ENCODE measurements around the gene CCT4.
"Not testable (repeated sequence)": the region's sequence is repeated elsewhere in the genome, so short reads cannot be mapped to it uniquely, and the experiment has no call there.

Gene CCT4

GRCh38 chr2:61882850-61883249 is 5.6 kb downstream of the CCT4 start:
- in situ Hi-C loops (cut with MboI; ENCODE audit: low sequenced_read_pairs) = no loop called here

GRCh38 chr2:61879351-61879750 is 9.1 kb downstream of the CCT4 start:
- in situ Hi-C loops (cut with MboI; ENCODE audit: low sequenced_read_pairs) = not testable (repeated sequence)

- in situ Hi-C loops (cut with MboI; ENCODE audit: low sequenced_read_pairs) = no loop called here
These were observed 9.7 kb downstream of the CCT4 start for GRCh38 chr2:61878761-61879160.

GRCh38 chr2:61877571-61878245 is 10.7 kb downstream of the CCT4 start:
- in situ Hi-C loops (cut with MboI; ENCODE audit: low sequenced_read_pairs) = no loop called here

GRCh38 chr2:61876400-61876799 is 12.1 kb downstream of the CCT4 start:
- in situ Hi-C loops (cut with MboI; ENCODE audit: low sequenced_read_pairs) = no loop called here

GRCh38 chr2:61866482-61867089 is 21.9 kb downstream of the CCT4 start:
- in situ Hi-C loops (cut with MboI; ENCODE audit: low sequenced_read_pairs) = not testable (repeated sequence)

GRCh38 chr2:61862085-61862484 is 26.4 kb downstream of the CCT4 start:
- in situ Hi-C loops (cut with MboI; ENCODE audit: low sequenced_read_pairs) = no loop called here

GRCh38 chr2:61857224-61857623 is 31.2 kb downstream of the CCT4 start:
- in situ Hi-C loops (cut with MboI; ENCODE audit: low sequenced_read_pairs) = no loop called here

GRCh38 chr2:61855318-61855613 is 33.2 kb downstream of the CCT4 start:
- in situ Hi-C loops (cut with MboI; ENCODE audit: low sequenced_read_pairs) = no loop called here

- in situ Hi-C loops (cut with MboI; ENCODE audit: low sequenced_read_pairs) = no loop called here
These were observed 33.7 kb downstream of the CCT4 start for GRCh38 chr2:61854564-61855317.

- in situ Hi-C loops (cut with MboI; ENCODE audit: low sequenced_read_pairs) = no loop called here
These were observed 34.5 kb downstream of the CCT4 start, which contains the start of gene FAM161A for GRCh38 chr2:61853847-61854563. Gene FAM161A (minus strand): TSS chr2:61854060. CDS start chr2:61854041, 19 bp downstream.

GRCh38 chr2:61853086-61853846 is 35.2 kb downstream of the CCT4 start:
- in situ Hi-C loops (cut with MboI; ENCODE audit: low sequenced_read_pairs) = no loop called here

GRCh38 chr2:61851270-61851669 is 37.2 kb downstream of the CCT4 start:
- in situ Hi-C loops (cut with MboI; ENCODE audit: low sequenced_read_pairs) = not testable (repeated sequence)

GRCh38 chr2:61845320-61845719 is 43.1 kb downstream of the CCT4 start:
- in situ Hi-C loops (cut with MboI; ENCODE audit: low sequenced_read_pairs) = no loop called here

GRCh38 chr2:61841286-61841685 is 47.2 kb downstream of the CCT4 start:
- in situ Hi-C loops (cut with MboI; ENCODE audit: low sequenced_read_pairs) = no loop called here

- in situ Hi-C loops (cut with MboI; ENCODE audit: low sequenced_read_pairs) = no loop called here
These were observed 53.6 kb downstream of the CCT4 start for GRCh38 chr2:61834893-61835292.

- in situ Hi-C loops (cut with MboI; ENCODE audit: low sequenced_read_pairs) = no loop called here
These were observed 54.5 kb downstream of the CCT4 start for GRCh38 chr2:61833971-61834370.

- in situ Hi-C loops (cut with MboI; ENCODE audit: low sequenced_read_pairs) = no loop called here
These were observed 56.1 kb downstream of the CCT4 start for GRCh38 chr2:61832183-61832841.

GRCh38 chr2:61822255-61822654 is 66.2 kb downstream of the CCT4 start:
- in situ Hi-C loops (cut with MboI; ENCODE audit: low sequenced_read_pairs) = no loop called here

Data from HL-60/S4 treated with phorbol 12-myristate 13-acetate at 8.2 ng/mL for 4 days and 3 days (cell line).